ENCODE results near the gene CEMP1.

The CEMP1 gene

DNA sequence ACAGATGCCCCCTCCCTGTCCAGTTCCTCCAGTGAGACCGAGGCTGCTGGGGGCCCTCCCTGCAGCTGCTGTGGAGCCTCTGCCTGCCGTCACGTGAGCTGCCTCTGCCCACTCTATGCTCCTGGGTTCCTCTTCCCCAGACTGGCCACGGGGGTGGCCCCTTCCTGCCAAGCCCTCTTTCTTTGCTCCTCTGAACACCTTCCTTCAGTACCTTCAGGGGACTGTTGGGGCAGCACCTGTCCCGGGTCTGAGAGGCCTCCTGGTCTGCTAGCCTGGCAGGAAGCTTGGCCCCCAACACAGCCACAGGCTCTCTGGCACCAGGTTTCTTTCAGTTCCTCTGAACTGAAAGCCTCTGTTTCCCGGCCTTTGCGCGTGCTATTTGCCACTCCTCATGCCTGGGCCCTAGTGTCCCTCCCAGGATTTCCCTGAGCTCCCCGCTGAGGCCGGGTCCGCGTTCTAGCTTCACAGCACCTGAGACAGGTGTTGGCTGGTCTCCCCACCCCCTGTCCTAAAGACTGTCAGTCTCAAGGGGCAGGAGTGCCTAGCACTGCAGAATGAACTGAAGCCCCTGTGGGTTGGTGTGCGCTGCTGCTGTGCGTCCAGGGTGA is 24.1 kb downstream of the CEMP1 start:
- H3K4me2 ChIP-seq (ENCODE audit: low read length): no peak overlapping the region

DNA sequence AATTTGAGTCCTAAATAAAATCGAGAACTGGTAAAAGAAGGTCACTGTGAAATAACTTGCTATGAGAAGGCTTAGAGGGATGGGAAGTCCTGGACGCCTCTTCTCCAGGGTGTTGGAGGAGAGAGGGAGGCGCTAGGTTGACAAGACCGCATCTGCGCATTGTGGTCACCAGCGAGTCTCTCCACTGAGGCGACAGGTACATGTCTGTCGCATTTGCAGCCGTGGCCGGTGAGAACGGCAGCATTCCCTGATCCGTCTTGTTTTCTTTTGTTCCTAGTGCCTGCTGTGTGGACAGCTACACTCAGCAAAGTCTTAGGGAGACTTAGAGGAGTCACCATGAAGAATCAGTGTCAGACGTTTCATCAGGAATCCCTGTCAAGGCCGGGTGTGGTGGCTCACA is 25.5 kb downstream of the CEMP1 start:
- no peak overlapping the region for H3K9ac ChIP-seq (ENCODE audit: low read depth, low read length)
- peaks cover 6% of the 10 kb centered on the region for H3K4me1 ChIP-seq (ENCODE audit: control insufficient read depth, insufficient read depth, low read length)
- no peaks in the 10 kb centered on the region for H3K27me3 ChIP-seq (ENCODE audit: control insufficient read depth, insufficient read depth, low read length)
- no peaks in the 10 kb centered on the region for H3K9me3 ChIP-seq (replicated peaks; ENCODE audit: low read length)
- H3K36me3 ChIP-seq (ENCODE audit: insufficient read depth, low read length): no peaks in the 10 kb centered on the region
- H3K4me2 ChIP-seq (ENCODE audit: low read length): no peak overlapping the region
- no peak overlapping the region for H3K4me3 ChIP-seq (ENCODE audit: low read length)

More for the DNA sequence above, 24.1 kb downstream of the CEMP1 start:
- no peaks in the 10 kb centered on the region for H3K36me3 ChIP-seq (ENCODE audit: insufficient read depth, low read length)
- peaks cover 14% of the 10 kb centered on the region for H3K4me1 ChIP-seq (ENCODE audit: control insufficient read depth, insufficient read depth, low read length)
- no peak overlapping the region for H3K9ac ChIP-seq (ENCODE audit: low read depth, low read length)
- no peak overlapping the region for H3K4me3 ChIP-seq (ENCODE audit: low read length)
- no peaks in the 10 kb centered on the region for H3K27me3 ChIP-seq (ENCODE audit: control insufficient read depth, insufficient read depth, low read length)
- H3K9me3 ChIP-seq (replicated peaks; ENCODE audit: low read length): no peaks in the 10 kb centered on the region

DNA sequence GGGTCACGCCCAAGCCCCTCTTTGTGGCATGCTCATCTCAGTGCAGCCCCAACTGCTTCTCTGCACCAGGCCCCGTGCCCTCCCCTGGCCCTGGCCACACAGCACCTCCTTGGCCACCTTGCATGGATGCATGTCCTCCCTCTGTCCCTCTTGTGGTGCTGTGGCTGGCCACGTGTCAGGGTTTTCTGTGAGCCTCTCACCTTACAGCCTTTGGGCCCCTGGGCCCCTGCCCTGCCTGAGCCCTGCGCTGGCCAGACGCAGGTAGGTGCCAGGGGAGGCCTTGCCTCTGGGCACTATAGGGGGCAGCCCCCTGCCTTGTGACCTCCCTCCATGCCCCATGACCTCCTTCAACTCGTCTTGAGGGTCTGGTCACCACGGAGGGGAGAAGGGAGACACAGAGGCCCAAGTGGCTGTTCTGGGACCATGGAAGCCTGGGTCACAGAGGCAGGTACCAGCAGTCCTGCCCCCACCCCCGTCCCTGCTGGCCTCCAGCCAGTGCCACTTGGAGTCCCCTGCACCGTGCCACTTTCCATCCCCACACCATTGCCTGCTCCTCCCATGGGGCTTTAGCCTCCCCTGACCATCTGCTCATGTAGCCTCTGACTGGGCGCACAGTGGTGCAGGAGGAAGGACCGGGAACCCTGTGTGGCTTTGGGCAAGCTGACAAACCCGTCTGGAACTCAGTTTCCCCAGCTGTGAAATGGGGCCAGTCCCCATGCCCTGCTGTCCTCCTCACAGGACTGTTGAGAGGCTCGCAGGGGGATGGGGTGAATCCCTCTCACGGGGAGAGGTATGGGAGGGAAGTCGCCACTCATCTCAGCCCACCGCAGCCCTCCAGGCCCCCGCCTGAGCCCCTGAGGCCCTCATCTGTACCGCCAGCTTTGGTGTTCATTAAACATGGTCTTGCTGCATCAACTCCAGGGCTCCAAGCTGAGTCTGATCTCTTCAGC is 29.0 kb downstream of the CEMP1 start:
- no peak overlapping the region for H3K4me3 ChIP-seq (ENCODE audit: low read length)
- H3K9me3 ChIP-seq (replicated peaks; ENCODE audit: low read length): no peaks in the 10 kb centered on the region
- no peak overlapping the region for H3K4me2 ChIP-seq (ENCODE audit: low read length)
- H3K36me3 ChIP-seq (ENCODE audit: insufficient read depth, low read length): peaks cover 6% of the 10 kb centered on the region
- H3K27me3 ChIP-seq (ENCODE audit: control insufficient read depth, insufficient read depth, low read length): no peaks in the 10 kb centered on the region
- H3K4me1 ChIP-seq (ENCODE audit: control insufficient read depth, insufficient read depth, low read length): peaks cover 13% of the 10 kb centered on the region
- H3K9ac ChIP-seq (ENCODE audit: low read depth, low read length): no peak overlapping the region

DNA sequence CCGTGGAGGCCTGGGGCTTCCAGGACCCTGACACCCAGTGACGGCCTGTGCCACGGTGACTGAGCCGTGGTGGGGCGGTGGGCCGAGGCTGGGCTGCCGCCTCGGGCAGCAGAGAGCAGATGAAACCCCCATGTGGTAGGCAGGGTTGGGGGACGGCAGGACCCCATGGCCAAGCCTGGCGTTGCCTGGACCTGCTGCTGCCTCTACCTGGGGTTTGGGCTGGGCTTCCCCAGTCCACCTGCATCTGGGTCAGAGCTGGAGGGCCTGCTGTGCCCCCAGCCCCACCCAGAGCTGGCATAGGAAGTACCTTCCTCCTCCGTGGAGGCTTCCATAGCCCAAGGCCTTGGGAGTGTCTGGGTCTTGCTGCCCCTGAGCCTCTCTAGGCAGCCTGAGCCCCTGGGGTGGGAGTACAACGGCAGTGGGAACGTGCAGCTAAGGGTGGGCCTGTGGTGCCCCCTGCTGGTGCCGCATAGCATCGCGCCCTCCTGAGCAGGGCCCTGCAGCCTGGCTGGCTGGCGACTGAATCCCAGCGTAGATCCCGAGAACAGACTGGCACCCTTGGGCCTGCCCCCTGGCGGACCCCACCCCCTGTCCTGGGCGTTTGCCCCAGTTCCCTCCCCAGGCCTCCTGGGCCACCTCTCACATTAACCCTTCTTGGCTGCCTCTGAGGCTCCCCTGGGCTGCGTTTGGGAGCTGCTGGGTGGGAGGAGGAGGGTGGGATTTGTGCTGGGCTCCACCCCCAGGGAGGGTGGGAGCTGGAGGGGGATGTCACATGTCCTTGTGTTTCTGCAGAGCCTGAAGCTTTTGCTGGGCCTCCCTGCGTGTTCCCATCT is 30.1 kb downstream of the CEMP1 start:
- Histone ChIP-seq H3K36me3 (ENCODE audit: insufficient read depth, low read length) (peaks cover 15% of the 10 kb centered on the region), H3K27me3 (ENCODE audit: control insufficient read depth, insufficient read depth, low read length) (no peaks in the 10 kb centered on the region), H3K4me3 (ENCODE audit: low read length) (no peak overlapping the region), H3K4me2 (ENCODE audit: low read length) (peak overlapping the region; percentile 45), H3K4me1 (ENCODE audit: control insufficient read depth, insufficient read depth, low read length) (peaks cover 17% of the 10 kb centered on the region), H3K9ac (ENCODE audit: low read depth, low read length) (no peak overlapping the region), H3K9me3 (replicated peaks; ENCODE audit: low read length) (no peaks in the 10 kb centered on the region)

DNA sequence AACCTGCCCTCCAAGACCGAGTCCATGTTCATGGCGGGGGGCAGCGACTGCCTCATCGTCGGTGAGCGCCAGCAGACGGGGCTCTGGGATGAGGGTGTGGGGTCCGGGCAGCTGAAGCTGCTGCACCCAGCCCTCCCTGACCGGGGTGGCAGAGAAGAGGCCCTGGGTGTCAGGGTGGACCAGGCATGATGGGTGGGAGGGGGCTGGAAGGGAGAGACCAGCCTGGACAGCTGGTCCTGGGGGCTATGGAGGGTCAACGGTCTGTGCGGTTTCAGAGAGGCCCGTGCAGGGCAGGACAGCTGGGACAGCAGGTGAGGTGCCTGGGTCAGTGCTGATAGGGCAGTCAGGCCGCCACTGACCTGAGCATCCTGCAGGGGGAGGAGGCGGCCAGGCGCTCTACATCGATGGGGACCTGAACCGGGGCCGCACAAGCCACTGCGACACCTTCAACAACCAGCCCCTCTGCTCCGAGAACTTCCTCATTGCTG is 30.7 kb downstream of the CEMP1 start:
- Histone ChIP-seq H3K4me2 (ENCODE audit: low read length) (no peak overlapping the region), H3K9ac (ENCODE audit: low read depth, low read length) (no peak overlapping the region), H3K4me3 (ENCODE audit: low read length) (no peak overlapping the region), H3K9me3 (replicated peaks; ENCODE audit: low read length) (no peaks in the 10 kb centered on the region), H3K27me3 (ENCODE audit: control insufficient read depth, insufficient read depth, low read length) (no peaks in the 10 kb centered on the region), H3K36me3 (ENCODE audit: insufficient read depth, low read length) (peaks cover 15% of the 10 kb centered on the region), H3K4me1 (ENCODE audit: control insufficient read depth, insufficient read depth, low read length) (peaks cover 17% of the 10 kb centered on the region)

DNA sequence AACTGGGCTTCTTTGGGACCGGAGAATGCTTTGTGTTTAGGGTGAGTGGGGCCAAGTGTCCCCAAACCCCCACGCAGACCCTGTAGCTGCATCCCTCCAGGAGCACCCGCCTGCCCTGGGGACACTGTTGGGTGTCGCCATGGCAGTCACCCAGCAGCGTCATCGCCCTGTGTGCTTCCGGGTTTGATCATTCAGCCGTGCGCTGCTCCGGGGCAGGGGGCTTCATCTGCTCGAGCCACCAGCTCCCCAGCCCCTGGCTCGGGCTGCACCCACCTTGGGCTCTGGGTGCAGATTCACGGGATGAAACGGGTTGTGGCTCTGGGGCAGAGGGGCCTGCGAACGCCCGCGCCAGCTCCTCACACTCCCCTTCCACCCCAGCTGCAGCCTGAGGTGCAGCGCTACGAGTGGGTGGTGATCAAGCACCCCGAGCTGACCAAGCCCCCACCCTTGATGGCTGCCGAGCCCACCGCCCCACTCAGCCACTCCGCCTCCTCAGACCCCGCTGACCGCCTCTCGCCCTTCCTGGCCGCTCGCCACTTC is 31.2 kb downstream of the CEMP1 start:
- no peaks in the 10 kb centered on the region for H3K27me3 ChIP-seq (ENCODE audit: control insufficient read depth, insufficient read depth, low read length)
- peaks cover 17% of the 10 kb centered on the region for H3K4me1 ChIP-seq (ENCODE audit: control insufficient read depth, insufficient read depth, low read length)

DNA sequence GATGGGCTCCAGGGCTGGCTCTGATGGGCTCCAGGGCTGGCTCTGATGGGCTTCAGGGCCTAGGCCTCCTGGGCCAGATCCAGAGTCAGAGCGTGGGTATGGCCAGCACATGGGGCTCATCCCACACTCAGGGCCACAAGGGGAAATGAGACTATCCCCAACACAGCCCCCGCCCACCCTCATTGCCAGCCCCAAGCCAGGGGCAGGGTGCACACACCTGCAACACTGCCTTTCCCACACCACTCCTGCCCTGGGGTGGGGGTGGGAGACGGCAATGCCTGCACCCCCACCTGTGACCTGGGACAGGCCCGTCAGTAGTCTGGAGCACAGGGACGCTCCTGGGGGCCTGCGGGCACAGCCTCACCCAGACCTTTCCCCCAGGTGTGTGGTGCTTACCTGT is 31.8 kb downstream of the CEMP1 start:
- H3K36me3 ChIP-seq (ENCODE audit: insufficient read depth, low read length): peaks cover 15% of the 10 kb centered on the region
- H3K9ac ChIP-seq (ENCODE audit: low read depth, low read length): no peak overlapping the region
- H3K4me3 ChIP-seq (ENCODE audit: low read length): no peak overlapping the region
- H3K27me3 ChIP-seq (ENCODE audit: control insufficient read depth, insufficient read depth, low read length): no peaks in the 10 kb centered on the region
- H3K4me2 ChIP-seq (ENCODE audit: low read length): no peak overlapping the region
- no peaks in the 10 kb centered on the region for H3K9me3 ChIP-seq (replicated peaks; ENCODE audit: low read length)
- peaks cover 17% of the 10 kb centered on the region for H3K4me1 ChIP-seq (ENCODE audit: control insufficient read depth, insufficient read depth, low read length)

More for the DNA sequence above, 31.2 kb downstream of the CEMP1 start:
- peaks cover 15% of the 10 kb centered on the region for H3K36me3 ChIP-seq (ENCODE audit: insufficient read depth, low read length)
- no peak overlapping the region for H3K9ac ChIP-seq (ENCODE audit: low read depth, low read length)
- H3K9me3 ChIP-seq (replicated peaks; ENCODE audit: low read length): no peaks in the 10 kb centered on the region
- no peak overlapping the region for H3K4me3 ChIP-seq (ENCODE audit: low read length)
- H3K4me2 ChIP-seq (ENCODE audit: low read length): no peak overlapping the region

DNA sequence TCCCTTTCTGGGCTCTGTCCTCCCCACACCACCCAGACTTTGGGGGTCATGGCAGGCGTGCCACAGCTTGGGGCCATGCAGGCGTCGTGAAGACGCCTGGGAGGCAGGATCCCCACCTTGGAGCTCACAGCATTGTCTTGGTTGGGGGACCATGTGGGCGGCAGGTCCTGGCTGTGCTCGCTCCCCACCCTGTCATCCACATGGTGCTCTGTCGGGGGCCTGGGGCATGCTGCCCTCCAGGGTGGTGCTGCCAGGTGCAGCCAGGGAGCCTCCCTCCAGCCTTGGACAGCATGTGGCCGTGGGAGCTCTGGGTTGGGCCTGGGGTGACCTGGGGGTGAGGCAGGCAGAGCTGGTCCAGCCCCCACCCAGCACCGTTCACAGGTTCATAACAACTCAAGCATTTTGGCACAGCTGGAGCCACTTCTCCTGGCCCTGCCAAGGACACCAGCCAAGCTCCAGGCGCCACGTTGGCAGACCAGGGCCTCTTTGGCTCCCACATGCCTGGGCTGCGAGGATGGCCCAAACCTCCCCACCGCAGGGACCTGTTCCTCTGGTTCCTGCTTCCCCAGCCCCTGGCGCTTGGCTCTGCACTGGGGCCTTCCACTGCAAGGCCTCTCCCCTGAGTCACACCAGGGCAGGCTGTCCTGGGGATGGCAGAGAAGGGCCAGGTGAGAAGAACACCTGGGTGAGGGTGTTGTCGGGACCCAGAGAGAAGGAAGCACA is 32.5 kb downstream of the CEMP1 start:
- Histone ChIP-seq H3K9me3 (replicated peaks; ENCODE audit: low read length) (no peaks in the 10 kb centered on the region), H3K36me3 (ENCODE audit: insufficient read depth, low read length) (peaks cover 15% of the 10 kb centered on the region), H3K4me3 (ENCODE audit: low read length) (no peak overlapping the region), H3K27me3 (ENCODE audit: control insufficient read depth, insufficient read depth, low read length) (no peaks in the 10 kb centered on the region), H3K4me2 (ENCODE audit: low read length) (no peak overlapping the region), H3K4me1 (ENCODE audit: control insufficient read depth, insufficient read depth, low read length) (peaks cover 17% of the 10 kb centered on the region), H3K9ac (ENCODE audit: low read depth, low read length) (no peak overlapping the region)

DNA sequence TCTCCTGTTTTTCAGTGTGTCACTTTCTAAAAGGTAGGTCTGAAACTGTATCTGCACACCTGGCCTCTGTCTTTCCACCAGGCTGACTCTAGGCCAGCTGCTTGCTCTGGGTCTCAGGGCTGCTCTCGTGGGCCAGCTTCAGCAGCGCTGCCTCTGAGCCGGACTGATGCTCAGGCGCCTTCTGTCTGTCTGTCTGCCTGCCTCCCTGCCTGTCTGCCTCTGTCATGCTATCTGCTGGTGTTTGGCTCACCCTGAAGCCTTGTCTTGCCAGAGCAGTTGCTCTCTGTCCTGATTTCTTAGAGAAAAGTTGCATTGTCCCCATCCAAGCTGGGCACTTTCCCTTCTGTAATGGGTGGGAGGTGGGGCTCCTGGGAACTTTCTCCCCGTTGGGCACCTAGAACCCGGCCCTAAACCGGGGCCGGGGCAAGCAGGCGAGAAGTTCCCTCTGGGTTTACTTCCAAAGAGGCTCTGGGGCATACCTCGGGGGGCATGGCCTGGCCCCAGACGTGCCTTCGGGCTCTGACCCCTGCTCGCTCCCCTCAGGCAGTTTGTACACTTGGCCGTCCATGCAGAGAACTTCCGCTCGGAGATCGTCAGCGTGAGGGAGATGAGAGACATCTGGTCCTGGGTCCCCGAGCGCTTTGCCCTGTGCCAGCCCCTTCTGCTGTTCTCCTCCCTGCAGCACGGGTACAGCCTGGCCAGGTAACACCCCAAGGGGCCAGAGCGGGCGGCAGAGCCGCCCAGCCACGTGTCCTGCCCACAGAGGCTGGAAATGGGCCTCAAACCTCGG is 33.3 kb downstream of the CEMP1 start:
- peak overlapping the region; percentile 18 for H3K4me2 ChIP-seq (ENCODE audit: low read length)
- H3K9me3 ChIP-seq (replicated peaks; ENCODE audit: low read length): no peaks in the 10 kb centered on the region
- H3K27me3 ChIP-seq (ENCODE audit: control insufficient read depth, insufficient read depth, low read length): no peaks in the 10 kb centered on the region
- no peak overlapping the region for H3K4me3 ChIP-seq (ENCODE audit: low read length)
- no peak overlapping the region for H3K9ac ChIP-seq (ENCODE audit: low read depth, low read length)
- peaks cover 15% of the 10 kb centered on the region for H3K4me1 ChIP-seq (ENCODE audit: control insufficient read depth, insufficient read depth, low read length)
- peaks cover 15% of the 10 kb centered on the region for H3K36me3 ChIP-seq (ENCODE audit: insufficient read depth, low read length)

DNA sequence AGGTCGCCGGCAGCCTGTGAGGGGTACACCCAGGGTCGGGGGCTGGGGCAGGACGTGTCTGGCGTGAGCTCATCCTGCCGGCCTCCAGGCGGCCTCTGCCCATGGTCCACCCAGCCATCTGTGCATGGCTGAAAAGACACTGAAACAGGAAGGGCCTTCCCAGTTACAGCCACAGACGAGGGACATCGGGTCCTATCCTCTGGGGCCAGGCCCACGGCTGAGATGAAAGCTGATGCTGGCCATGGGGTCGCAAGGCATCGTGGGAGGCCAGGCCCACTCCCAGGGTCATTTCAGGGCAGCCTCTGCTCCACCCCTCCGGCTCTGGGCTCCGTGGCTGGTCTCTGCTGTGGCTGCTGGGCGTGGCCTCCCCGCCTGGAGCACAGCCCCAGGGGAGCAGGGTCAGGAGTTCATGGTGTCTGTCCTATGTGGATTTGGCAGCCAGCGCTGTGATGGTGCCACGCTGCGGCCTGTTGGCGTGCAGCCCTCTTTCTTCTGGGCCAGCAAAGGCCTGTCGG is 34.0 kb downstream of the CEMP1 start:
- H3K4me1 ChIP-seq (ENCODE audit: control insufficient read depth, insufficient read depth, low read length): peaks cover 11% of the 10 kb centered on the region
- peak overlapping the region; percentile 18 for H3K4me2 ChIP-seq (ENCODE audit: low read length)
- H3K36me3 ChIP-seq (ENCODE audit: insufficient read depth, low read length): peaks cover 15% of the 10 kb centered on the region
- no peaks in the 10 kb centered on the region for H3K9me3 ChIP-seq (replicated peaks; ENCODE audit: low read length)
- H3K27me3 ChIP-seq (ENCODE audit: control insufficient read depth, insufficient read depth, low read length): no peaks in the 10 kb centered on the region
- no peak overlapping the region for H3K9ac ChIP-seq (ENCODE audit: low read depth, low read length)
- no peak overlapping the region for H3K4me3 ChIP-seq (ENCODE audit: low read length)

Measured in skeletal muscle satellite cell (primary cell).